OCI-LY7 (cell line): ENCODE results near the gene MRPS24. TPM values are rescaled to one million over a fixed set of nuclear protein-coding genes. Genes with fewer than 3 reads are reported as not detected.
"Not testable (repeated sequence)": the region's sequence is repeated elsewhere in the genome, so short reads cannot be mapped to it uniquely, and the experiment has no call there.

Experiments
- BruUV-seq: library from RNA; stranded (reverse); fragments of 400-500 nt; replicated peaks from 2 replicates; lab custom pipeline; 2021; lab: Mats Ljungman, UMichigan
- CTCF ChIA-PET: fragments of 300-600 bp; sonication (Branson Sonifier 250); formaldehyde crosslinking; loops from one replicate; lab custom pipeline; 2022; ENCODE audit warnings: antibody characterized with exemption; ENCODE audit not compliant: unreplicated experiment; lab: Charles Lee
- POLR2A ChIA-PET: fragments of 300-600 bp; sonication (Branson Sonifier 250); formaldehyde crosslinking; loops from one replicate; lab custom pipeline; 2022; ENCODE audit warnings: antibody characterized with exemption; lab: Charles Lee
- DNase-seq: peaks from one replicate; pipeline ENCODE4 v3.0.0-alpha.2; 2015; ENCODE audit warnings: low spot score
- H2AFZ ChIP-seq: fragments of 200-600 bp; sonication (generic), shearing (Covaris generic); 2 replicates; pipeline ENCODE4 v1.6.1; 2014; ENCODE audit warnings: mild to moderate bottlenecking, antibody characterized with exemption, low read length, moderate library complexity
- H3K27ac ChIP-seq: fragments of 200-600 bp; sonication (generic); 2 replicates; pipeline ENCODE4 v1.5.1; 2014; ENCODE audit warnings: mixed run types, low read depth, mild to moderate bottlenecking, moderate library complexity, low read length, inconsistent platforms; ENCODE audit not compliant: poor library complexity, severe bottlenecking
- H3K36me3 ChIP-seq: fragments of 200-600 bp; sonication (generic); 2 replicates; pipeline ENCODE4 v1.6.1; 2014; ENCODE audit warnings: mild to moderate bottlenecking, antibody characterized with exemption, low read length, moderate library complexity, mixed read lengths; ENCODE audit not compliant: insufficient read depth
- H3K4me1 ChIP-seq: fragments of 200-600 bp; sonication (generic); 2 replicates; pipeline ENCODE4 v1.5.1; 2014; ENCODE audit warnings: mild to moderate bottlenecking, low read length; ENCODE audit not compliant: insufficient read depth, poor library complexity, severe bottlenecking
- H3K4me2 ChIP-seq: fragments of 200-600 bp; sonication (generic); 2 replicates; pipeline ENCODE4 v1.6.1; 2014; ENCODE audit warnings: mild to moderate bottlenecking, low read length
- H3K4me3 ChIP-seq: fragments of 200-600 bp; sonication (generic); 2 replicates; pipeline ENCODE4 v1.5.1; 2014; ENCODE audit warnings: mild to moderate bottlenecking, low read depth, low read length; ENCODE audit not compliant: poor library complexity, severe bottlenecking
- H3K79me2 ChIP-seq: fragments of 200-600 bp; sonication (generic); 2 replicates; pipeline ENCODE4 v1.6.1; 2016; ENCODE audit warnings: low read depth, mild to moderate bottlenecking, low read length, moderate library complexity, mixed read lengths; ENCODE audit not compliant: insufficient read depth
- H3K9me2 ChIP-seq: fragments of 200-600 bp; sonication (generic); 2 replicates; pipeline ENCODE4 v1.6.1; 2016; ENCODE audit warnings: mild to moderate bottlenecking, low read length, mixed read lengths; ENCODE audit not compliant: insufficient read depth
- H3K9me3 ChIP-seq: fragments of 200-600 bp; sonication (generic); 2 replicates; pipeline ENCODE4 v1.6.1; 2014; ENCODE audit warnings: mild to moderate bottlenecking, mixed run types, low read length, mixed read lengths
- H4K20me1 ChIP-seq: fragments of 200-600 bp; sonication (generic); 2 replicates; pipeline ENCODE4 v1.6.1; 2014; ENCODE audit warnings: mild to moderate bottlenecking, antibody characterized with exemption, low read length, moderate library complexity, mixed read lengths; ENCODE audit not compliant: insufficient read depth
- EZH2phosphoT487 ChIP-seq: fragments of 200-600 bp; sonication (generic); IDR thresholded peaks from 2 replicates; pipeline ENCODE4 v1.6.1; 2018; ENCODE audit warnings: low read depth, borderline replicate concordance, mild to moderate bottlenecking, mixed run types, antibody characterized with exemption, low read length, moderate library complexity, mixed read lengths
- intact Hi-C: fragments of 100-400 bp; cut with micrococcal nuclease; formaldehyde crosslinking; loops from one replicate; pipeline ENCODE4 v1.10.0; 2022; ENCODE audit not compliant: unreplicated experiment
- total RNA-seq, 2 experiments: library from RNA; depleted of rRNA in 1 of 2; stranded (reverse); fragments of >200 nt in 1 of 2; shearing (Covaris generic) in 1 of 2; gene quantifications; 2 replicates each; pipeline ENCODE4 v1.2.3, GENCODE V29; 2014 to 2022
- TF ChIP-seq, protein P1 (sequence below): fragments of 200-600 bp; sonication (generic); conservative IDR thresholded peaks from 2 replicates; pipeline ENCODE4 v1.5.1; 2014; ENCODE audit warnings: mild to moderate bottlenecking, antibody characterized with exemption, low read length, moderate library complexity, mixed read lengths

MRPS24 gene
- total RNA-seq, 2 experiments from 2014 or later: 65.1 to 83.4 TPM

DNA sequence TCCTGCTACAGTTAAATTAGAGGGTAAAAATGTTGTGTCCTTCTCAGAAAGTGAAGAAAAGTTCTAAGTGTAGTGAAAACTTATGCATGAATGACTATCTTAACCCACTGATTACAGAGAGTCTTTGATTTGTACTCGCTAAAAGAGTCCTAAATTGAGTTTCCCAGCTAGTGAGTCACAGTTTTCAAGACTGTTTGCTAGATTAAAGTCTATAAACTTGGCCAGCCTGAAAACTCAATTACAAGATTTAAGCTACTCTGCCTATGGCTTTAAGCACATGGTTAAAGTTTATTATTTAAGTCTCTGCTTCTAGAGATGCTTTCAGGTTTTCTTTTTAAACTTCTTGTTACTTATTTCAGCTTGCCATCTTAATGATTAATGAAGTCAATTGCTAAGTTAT, 44.4 kb downstream of the MRPS24 start:
- no peak for TF ChIP-seq EZH2phosphoT487
- TF ChIP-seq, protein P1, sequence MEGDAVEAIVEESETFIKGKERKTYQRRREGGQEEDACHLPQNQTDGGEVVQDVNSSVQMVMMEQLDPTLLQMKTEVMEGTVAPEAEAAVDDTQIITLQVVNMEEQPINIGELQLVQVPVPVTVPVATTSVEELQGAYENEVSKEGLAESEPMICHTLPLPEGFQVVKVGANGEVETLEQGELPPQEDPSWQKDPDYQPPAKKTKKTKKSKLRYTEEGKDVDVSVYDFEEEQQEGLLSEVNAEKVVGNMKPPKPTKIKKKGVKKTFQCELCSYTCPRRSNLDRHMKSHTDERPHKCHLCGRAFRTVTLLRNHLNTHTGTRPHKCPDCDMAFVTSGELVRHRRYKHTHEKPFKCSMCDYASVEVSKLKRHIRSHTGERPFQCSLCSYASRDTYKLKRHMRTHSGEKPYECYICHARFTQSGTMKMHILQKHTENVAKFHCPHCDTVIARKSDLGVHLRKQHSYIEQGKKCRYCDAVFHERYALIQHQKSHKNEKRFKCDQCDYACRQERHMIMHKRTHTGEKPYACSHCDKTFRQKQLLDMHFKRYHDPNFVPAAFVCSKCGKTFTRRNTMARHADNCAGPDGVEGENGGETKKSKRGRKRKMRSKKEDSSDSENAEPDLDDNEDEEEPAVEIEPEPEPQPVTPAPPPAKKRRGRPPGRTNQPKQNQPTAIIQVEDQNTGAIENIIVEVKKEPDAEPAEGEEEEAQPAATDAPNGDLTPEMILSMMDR: no peak

DNA sequence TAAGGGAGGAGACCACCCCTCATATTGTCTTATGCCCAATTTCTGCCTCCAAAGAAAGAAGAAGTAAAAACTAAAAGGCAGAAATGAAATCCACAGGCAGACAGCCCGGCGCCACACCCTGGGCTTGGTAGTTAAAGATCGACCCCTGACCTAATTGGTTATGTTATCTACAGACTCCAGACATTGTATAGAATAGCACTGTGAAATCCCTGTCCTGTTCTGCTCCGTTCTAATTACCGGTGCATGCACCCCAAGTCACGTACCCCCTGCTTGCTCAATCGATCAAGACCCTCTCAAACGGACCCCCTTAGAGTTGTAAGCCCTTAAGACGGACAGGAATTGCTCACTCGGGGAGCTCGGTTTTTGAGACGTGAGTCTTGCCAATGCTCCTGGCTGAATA, 44.8 kb downstream of the MRPS24 start:
- H3K9me3 ChIP-seq, DNase-seq, H3K79me2 ChIP-seq, H3K36me3 ChIP-seq, H3K4me3 ChIP-seq, CTCF ChIA-PET, H3K4me2 ChIP-seq, H3K4me1 ChIP-seq, intact Hi-C loops, H2AFZ ChIP-seq, H3K9me2 ChIP-seq, BruUV-seq, H4K20me1 ChIP-seq, H3K27ac ChIP-seq: not testable (repeated sequence)
- POLR2A ChIA-PET: interaction anchor here (0.6 kb wide), 1 partner anchor 21 kb away, joined by 3 read pairs; no protein-coding TSS in a partner anchor

More for the DNA sequence above, 44.4 kb downstream of the MRPS24 start:
- Histone ChIP-seq H3K4me2 (no peak overlapping the region), H3K9me3 (no peaks in the 10 kb centered on the region), H3K36me3 (no peaks in the 10 kb centered on the region), H2AFZ (no peak overlapping the region), H3K27ac (no peak overlapping the region), H3K4me3 (no peak overlapping the region), H3K79me2 (no peaks in the 10 kb centered on the region), H3K4me1 (no peaks in the 10 kb centered on the region), H3K9me2 (no peaks in the 10 kb centered on the region), H4K20me1 (no peaks in the 10 kb centered on the region)
- ChIA-PET POLR2A (interaction anchor here (0.6 kb wide), 1 partner anchor 21 kb away, joined by 3 read pairs; no protein-coding TSS in a partner anchor), CTCF (no interaction called here)
- intact Hi-C loops: no loop called here
- BruUV-seq: no TSS peak
- DNase-seq: no peak

DNA sequence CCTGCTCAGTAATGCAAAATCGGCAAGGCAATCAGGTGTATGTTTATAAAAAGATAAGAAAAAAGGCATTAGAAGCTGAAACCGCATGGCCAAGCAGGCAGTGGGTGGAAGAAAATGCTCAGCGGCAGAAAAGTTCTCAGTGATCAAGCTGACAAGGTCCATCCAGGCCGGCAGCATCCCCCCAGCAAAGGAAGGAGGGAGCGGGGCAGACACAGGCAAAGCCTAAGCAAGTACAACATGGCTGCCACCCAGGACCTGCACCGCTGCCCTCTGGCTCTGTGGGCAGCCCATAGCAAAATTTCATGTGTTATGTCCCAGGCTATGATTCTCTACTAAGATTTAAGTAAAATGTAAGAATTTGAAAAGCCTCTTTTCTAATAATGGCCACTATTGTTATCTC, 45.4 kb downstream of the MRPS24 start:
- H3K9me2 ChIP-seq: no peaks in the 10 kb centered on the region
- H4K20me1 ChIP-seq: no peaks in the 10 kb centered on the region
- H3K36me3 ChIP-seq: no peaks in the 10 kb centered on the region
- no peaks in the 10 kb centered on the region for H3K4me1 ChIP-seq
- no peak overlapping the region for H3K27ac ChIP-seq
- no TSS peak for BruUV-seq
- DNase-seq: no peak
- no peak overlapping the region for H2AFZ ChIP-seq
- H3K9me3 ChIP-seq: no peaks in the 10 kb centered on the region
- H3K79me2 ChIP-seq: no peaks in the 10 kb centered on the region
- ChIA-PET CTCF (no interaction called here), POLR2A (no interaction called here)
- H3K4me2 ChIP-seq: no peak overlapping the region
- intact Hi-C loops: no loop called here
- TF ChIP-seq, protein P1: no peak
- no peak for TF ChIP-seq EZH2phosphoT487
- no peak overlapping the region for H3K4me3 ChIP-seq

DNA sequence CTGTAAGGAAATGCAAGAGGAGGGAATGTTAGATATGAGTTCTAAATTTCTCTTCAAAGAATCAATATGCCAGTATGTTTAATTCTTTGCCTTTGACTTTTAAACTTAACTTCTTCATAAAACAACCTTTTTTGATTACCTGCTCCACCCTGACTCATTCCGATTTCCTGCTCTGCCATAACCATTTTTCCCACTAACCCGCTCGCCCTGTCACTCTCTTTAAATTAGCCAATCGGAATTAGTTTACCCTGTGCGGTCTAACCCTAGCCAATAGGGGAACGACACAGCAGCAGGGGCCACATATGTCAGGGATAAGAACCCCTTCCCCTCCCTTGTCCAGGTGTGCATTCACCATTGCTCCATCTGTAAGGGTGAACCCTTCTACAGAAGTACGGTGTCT, 45.9 kb downstream of the MRPS24 start:
- H3K36me3 ChIP-seq, H3K27ac ChIP-seq, H3K9me3 ChIP-seq, H2AFZ ChIP-seq, CTCF ChIA-PET, H3K4me2 ChIP-seq, H3K4me3 ChIP-seq, H3K9me2 ChIP-seq, H3K79me2 ChIP-seq, H4K20me1 ChIP-seq, intact Hi-C loops, DNase-seq, BruUV-seq, POLR2A ChIA-PET, H3K4me1 ChIP-seq: not testable (repeated sequence)
